Fibroblast of skin of scalp (primary cell): ENCODE measurements around the gene RNF214. TPM values are rescaled to one million over a fixed set of nuclear protein-coding genes. Genes with fewer than 3 reads are reported as not detected.
"Not testable (repeated sequence)": the region's sequence is repeated elsewhere in the genome, so short reads cannot be mapped to it uniquely, and the experiment has no call there.

Source experiments
- DNase-seq: peaks from one replicate; pipeline ENCODE4 v3.0.0-alpha.2; 2013
- polyA plus RNA-seq, 2 experiments: library from polyadenylated mRNA; unstranded; fragments of 120-200 nt; gene quantifications; one replicate each; pipeline ENCODE4 v1.2.1, GENCODE V29; 2013; ENCODE audit not compliant: insufficient read length in 2 of 2

RNF214 gene
- 16.6 TPM for polyA plus RNA-seq (2013, experiment 1 of 2; ENCODE audit: insufficient read length)
- polyA plus RNA-seq (2013, experiment 2 of 2; ENCODE audit: insufficient read length): 17.2 TPM

GRCh38 chr11:117232092-117232878 is at the start of gene RNF214:
RNF214 (plus strand) TSS chr11:117232671; CDS start chr11:117234273, 1,602 bp downstream.
- peak; percentile 82 for DNase-seq

DNA sequence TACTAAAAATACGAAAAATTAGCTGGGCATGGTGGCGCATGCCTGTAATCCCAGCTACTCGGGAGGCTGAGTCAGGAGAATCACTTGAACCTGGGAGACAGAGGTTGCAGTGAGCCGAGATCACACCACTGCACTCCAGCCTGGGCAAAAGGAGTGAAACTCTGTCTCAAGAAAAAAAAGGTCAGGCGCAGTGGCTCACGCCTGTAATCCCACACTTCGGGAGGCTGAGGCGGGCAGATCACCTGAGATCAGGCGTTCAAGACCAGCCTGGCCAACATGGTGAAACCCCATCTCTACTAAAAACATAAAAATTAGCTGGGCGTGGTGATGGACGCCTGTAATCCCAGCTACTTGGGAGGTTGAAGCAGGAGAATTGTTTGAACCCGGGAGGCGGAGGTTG is 49.3 kb upstream of the RNF214 start:
- DNase-seq: not testable (repeated sequence)

DNA sequence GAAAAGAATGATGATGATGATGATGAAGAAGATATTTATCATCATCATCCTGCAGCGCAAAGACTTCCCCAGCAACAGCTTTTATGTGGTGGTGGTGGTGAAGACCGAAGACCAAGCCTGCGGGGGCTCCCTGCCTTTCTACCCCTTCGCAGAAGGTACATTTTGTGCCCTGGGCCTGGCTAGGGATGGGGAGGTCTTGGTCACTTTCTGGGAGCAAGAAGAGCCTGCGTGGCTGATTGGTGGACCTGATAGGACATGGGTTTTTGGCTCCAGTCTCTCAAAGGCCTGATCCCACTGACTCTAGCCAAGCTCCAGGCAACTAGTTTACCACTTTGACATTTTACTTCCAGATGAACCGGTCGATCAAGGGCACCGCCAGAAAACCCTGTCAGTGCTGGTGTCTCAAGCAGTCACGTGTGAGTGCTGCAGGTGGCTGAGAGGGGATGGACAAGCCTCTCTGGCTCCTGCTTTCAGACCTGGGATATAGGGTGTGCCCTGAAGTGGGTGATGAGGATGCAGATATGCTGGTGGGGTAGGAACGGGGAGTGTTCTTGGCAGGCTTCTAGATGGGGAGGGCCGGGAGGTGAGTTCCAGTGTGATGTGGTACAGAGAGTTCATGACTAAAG is 48.6 kb upstream of the RNF214 start:
- no peak for DNase-seq

- DNase-seq: no peak
Measured at GRCh38 chr11:117185736-117186430, 46.6 kb upstream of the RNF214 start.

DNA sequence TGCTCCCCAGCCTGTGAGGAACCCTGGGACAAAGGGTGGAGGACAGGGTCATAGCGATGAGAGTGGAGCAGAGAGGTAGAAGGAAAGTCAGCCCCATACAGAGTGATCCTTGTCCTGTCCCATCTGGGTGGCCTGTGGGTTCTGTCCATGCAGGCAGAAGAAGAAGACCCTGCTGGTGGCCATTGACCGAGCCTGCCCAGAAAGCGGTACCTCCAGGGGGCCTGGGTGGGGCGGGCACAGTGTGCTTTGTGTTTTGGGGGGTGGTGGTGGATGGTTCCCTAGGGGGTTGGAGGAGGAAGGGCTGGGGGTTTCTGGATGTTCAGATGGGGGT is 46.1 kb upstream of the RNF214 start:
- DNase-seq: no peak

DNA sequence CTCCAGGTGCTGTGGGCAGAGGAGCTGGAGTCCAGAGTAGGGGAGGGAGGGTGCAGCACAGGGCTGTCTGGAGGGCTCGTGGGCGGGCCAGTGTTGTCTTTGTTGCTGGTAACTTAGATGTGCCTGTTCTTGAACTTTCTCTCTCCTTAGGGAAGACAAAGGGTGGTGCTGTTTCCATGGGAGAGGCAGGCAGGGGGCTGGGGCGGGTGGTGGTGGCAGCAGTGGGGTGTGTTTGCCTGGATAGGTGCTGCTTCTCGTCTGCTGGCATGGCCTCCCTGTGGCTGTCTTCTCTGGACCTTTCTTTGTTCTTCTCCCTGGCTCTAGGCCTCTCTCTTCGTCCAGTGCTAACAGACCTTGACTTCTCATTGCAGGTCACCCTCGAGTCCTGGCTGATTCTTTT is 45.5 kb upstream of the RNF214 start:
- no peak for DNase-seq

- DNase-seq: no peak
Measured at GRCh38 chr11:117187428-117187798, 45.1 kb upstream of the RNF214 start.

DNA sequence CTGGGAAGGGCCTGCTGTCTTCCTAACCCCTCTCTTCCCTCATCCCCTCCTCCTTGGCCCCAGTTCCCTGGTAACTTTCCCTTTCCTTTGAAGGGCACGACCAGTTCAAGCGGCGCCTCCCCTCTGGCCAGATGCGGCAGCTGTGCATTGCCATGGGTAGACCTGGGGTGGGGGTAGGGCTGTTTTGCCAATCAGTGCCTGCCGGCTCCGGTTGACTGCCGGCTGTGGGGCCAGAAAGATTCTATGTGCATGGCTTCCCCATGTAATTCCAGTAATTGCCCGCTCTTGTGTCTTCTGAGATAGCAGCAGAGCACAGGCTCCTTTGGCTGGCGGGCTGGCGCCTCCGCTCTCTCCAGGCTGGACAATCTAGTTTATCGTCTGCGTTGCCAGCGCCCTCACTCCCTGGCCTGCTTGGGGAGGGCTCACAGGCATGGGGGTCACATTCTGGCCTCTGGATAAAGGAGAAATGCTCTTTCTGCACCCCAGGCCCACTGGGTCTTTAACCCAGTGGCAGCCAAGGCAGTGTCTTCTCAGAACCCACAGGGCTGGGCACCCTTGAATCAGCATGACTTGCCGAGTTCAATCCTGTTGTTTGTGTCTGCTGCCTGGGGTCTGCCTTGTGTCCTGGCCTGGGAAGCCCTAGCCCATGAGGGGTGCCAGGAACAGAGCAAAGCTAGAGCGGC is 44.5 kb upstream of the RNF214 start:
- DNase-seq: no peak

DNA sequence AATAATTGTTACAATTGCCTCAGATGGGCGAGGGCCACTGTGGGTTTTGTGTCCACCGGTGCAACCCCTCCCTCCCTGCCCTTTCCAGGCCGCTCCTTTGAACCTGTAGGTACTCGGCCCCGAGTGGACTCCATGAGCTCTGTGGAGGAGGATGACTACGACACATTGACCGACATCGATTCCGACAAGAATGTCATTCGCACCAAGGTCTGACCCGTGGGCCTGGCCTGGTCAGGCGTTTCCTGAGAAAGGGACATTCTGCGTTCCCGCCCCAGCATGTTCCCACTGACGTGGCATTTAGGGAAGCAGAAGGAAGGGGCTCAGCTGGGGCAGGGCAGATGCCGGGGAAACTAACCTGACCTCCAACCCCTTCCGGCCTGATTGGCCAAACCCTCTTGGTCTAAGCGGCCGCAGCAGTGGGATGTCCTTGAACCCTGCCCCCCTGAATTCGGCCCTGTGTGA is 43.8 kb upstream of the RNF214 start:
- no peak for DNase-seq

DNA sequence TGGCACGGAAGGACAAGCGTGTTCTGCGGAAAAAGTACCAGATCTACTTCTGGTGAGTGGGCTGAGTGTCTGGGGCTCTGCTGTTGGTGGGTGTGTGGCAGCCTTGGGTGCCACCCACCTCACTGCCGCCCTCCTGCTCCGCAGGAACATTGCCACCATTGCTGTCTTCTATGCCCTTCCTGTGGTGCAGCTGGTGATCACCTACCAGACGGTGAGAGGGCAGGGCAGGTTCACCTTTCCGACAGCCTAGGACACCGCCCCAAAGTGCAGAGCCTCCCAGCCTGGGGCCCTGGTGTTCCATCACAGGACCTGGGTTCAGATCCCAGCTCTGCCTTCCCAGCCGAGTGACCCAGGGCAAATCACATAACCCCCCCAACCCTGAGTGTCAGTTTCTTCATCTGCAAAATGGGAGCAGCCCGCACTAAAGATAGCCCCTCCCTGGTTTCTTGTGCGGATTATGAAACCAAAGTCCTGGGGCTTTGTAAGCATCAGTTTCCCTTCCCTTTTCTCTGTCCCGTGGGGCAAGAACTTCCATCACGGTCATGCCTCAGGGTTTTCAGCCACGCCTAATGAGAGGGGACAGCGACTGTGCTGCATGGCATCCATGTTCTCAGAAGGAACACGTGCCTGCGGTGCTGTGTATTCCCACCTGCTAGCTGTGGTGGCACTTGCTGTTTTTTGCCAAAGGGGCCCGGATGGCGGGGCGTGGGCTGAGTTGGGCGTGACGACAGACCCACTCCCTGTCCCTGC is 43.1 kb upstream of the RNF214 start:
- no peak for DNase-seq

DNA sequence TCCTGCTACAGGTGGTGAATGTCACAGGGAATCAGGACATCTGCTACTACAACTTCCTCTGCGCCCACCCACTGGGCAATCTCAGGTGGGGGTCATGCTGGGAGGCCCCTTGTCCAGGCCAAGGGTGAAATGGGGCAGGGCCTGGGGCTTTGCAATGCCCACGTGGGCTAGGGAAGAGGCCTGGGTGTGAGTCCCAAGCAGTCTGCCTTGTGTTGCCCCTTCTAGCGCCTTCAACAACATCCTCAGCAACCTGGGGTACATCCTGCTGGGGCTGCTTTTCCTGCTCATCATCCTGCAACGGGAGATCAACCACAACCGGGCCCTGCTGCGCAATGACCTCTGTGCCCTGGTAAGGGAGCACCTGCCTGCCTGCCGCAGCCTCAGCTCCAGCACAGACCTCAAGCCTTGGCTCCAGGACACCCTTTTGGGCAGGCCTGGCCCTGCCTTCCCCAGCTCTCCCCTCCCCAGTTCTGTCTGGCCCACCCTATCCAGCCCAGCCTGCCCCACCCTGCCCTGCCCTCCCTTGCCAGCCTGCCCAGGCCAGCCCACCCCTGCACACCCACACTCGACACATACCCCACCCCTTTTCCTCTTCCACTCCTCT is 42.4 kb upstream of the RNF214 start:
- no peak for DNase-seq

DNA sequence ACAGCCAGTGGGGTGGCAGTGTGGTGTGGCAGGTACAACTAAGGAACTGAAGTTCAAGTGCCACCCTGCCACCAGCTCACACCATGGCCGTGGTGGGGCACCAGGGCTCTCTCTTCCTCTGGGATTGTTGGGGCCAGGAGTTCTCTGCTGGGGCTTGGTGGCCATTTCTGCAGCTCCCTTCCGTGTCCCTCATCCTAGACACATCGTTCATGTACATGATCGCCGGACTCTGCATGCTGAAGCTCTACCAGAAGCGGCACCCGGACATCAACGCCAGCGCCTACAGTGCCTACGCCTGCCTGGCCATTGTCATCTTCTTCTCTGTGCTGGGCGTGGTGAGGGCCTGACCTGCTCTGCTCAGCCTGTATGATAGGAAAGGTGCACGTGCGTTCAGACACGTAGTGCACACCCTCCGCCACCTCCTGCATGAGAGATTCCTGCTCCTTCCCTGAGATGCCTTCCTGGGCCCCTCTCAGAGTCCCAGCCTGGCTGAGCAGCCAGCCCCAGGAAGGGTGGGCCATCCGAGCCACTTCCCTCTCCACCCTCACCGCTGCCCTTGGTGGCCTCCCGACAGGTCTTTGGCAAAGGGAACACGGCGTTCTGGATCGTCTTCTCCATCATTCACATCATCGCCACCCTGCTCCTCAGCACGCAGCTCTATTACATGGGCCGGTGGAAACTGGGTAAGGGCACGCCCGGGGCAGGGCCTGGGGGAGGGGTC is 40.6 kb upstream of the RNF214 start:
- no peak for DNase-seq

DNA sequence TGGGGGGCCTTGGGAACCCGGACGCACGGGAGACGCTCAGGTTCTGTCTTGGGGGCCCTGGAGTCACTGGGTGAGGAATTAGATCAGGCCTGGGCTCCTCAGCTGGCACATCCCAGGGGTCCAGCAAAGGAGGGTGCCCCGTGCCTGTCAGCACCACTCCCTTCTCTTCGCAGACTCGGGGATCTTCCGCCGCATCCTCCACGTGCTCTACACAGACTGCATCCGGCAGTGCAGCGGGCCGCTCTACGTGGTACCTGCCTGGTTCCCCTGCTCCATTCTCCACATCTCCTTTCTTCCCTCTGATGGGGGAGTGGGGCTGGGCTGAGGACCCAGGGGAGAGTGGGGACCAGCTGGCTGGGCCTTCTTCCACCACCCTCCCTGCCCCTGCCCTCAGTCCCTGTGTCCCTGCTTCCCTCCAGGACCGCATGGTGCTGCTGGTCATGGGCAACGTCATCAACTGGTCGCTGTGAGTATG is 40.0 kb upstream of the RNF214 start:
- DNase-seq: no peak

DNA sequence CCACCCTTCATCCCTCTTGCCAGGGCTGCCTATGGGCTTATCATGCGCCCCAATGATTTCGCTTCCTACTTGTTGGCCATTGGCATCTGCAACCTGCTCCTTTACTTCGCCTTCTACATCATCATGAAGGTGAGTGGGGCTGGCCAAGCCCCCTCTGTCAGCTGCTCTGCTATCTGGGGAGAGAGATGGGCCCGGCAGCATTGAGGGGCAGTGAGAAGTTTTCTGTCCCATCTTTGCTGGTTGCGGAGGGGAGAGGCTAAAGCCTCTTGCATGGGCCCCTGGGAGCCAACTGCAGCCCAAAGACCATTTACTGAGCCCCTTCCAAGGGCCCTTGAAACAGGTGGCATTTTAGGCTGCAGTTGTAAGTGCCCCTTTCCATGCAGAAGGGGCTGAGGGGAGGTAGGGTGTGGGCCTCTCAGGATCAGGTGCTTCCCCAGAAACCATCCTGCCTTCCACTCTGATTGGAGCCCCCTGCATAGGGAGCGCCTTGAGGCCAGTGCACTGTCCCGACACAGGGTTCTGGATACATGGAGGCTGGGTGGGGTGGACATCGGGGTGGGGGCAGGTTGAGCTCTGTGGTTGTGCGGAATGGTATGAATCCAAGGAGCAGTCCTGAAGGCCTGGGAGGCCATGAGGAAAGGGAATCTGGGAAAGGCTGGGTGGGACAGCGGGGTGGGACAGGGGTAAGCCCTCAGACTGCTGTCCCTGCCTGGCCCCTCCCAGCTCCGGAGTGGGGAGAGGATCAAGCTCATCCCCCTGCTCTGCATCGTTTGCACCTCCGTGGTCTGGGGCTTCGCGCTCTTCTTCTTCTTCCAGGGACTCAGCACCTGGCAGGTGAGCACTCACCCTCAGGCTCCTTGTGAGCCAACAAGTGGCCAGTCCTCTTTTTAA is 39.1 kb upstream of the RNF214 start:
- no peak for DNase-seq

DNA sequence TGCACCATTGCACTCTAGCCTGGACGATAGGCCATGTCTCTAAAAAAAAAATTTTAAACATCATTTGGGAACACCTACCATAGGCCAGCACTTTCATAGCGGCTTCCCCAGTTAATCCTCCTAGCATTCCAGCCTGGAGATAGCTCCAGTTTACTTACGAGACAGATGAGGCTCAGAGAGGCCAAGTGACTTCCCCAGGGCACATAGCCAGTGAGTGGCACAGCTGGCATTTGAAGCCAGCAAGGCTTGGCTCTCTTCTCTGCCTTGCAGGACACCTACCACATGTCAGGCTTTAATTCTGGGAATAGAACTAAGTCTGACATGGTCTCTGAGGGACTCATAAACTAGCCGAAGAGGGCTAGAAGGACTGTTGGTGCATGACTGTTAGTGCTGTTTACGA is 38.2 kb upstream of the RNF214 start:
- DNase-seq: no peak

- DNase-seq: no peak
Measured at GRCh38 chr11:117195258-117195657, 37.2 kb upstream of the RNF214 start.

GRCh38 chr11:117195761-117196160 is 36.7 kb upstream of the RNF214 start:
- no peak for DNase-seq

GRCh38 chr11:117197006-117197405 is 35.5 kb upstream of the RNF214 start:
- DNase-seq: no peak

DNA sequence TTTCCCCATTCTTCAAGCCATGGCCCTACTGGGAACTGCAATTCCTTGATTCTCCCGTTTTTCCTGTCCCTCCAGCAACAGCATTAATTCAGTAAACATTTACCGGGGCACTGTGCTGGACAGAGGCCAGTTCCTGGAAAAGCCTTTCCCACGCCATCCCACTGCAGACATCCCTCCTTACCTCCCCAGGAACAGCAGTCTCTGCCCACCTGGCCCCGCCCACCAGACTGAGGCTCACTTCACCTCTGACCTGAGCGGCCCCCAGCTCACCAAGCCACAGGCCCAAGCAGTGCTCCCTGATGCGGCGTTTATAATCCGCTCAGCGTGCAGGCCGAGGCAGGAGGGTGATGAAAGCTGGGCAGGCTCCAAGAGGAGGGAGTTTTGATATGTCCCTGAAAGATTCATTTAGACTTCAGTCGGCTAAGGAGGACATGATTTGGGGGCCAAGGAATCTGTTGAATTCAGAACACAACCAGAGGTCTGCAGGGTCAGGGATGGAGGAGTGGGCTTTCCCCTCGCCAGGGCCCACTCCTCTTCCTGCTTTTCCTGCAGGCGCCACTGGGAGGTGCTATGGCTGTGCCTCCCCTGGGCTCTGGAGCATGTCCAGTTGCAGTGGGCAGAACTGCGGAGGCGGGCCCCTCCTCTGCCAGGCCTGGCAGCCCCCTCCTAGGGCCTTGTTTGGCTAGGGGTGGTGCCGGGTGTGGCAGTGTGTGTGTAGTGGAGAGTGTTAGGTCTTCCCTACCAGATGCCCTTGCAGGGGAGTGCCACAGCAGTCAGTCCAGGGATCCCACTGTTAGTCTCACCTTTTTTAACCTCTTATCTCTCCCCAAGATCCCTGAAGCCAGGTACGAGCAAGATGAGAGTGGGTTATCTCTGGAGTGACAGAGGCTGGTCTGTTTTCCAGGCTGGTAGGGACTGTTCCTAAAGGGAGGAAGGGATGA is 34.7 kb upstream of the RNF214 start:
- DNase-seq: peak; percentile 87
